CD8-positive, alpha-beta memory T cell (primary cell): Measurements from ENCODE around the gene PHC2. TPM values are rescaled to one million over a fixed set of nuclear protein-coding genes. Genes with fewer than 3 reads are reported as not detected.
A peak's percentile ranks its signal among the peaks of the same experiment; 100 is the strongest.

ENCODE experiments used
- CTCF ChIA-PET: fragments of 350-600 bp; sonication (Branson Sonifier 250); formaldehyde crosslinking; loops from one replicate; lab custom pipeline; 2021; ENCODE audit warnings: antibody characterized with exemption; lab: Charles Lee
- POLR2A ChIA-PET: fragments of 350-600 bp; sonication (Branson Sonifier 250); formaldehyde crosslinking; loops from one replicate; lab custom pipeline; 2021; ENCODE audit warnings: antibody characterized with exemption; lab: Charles Lee
- DNase-seq, 5 donors: peaks; one replicate each; pipeline versions ENCODE4 v3.0.0 to v3.0.0-alpha.2; 2020 to 2022; ENCODE audit warnings: mixed read lengths in 1 of 5
- H3K27ac ChIP-seq: one replicate; pipeline ENCODE4 v1.7.0; 2013; ENCODE audit warnings: low read depth, mild to moderate bottlenecking, low read length, moderate library complexity
- H3K27me3 ChIP-seq: 2 replicates; pipeline ENCODE4 v1.7.0; 2013; ENCODE audit warnings: low read length, mild to moderate bottlenecking; ENCODE audit not compliant: insufficient read depth, poor library complexity, severe bottlenecking
- H3K36me3 ChIP-seq: 2 replicates; pipeline ENCODE4 v1.7.0; 2013; ENCODE audit warnings: mild to moderate bottlenecking, low read length, moderate library complexity; ENCODE audit not compliant: insufficient read depth
- H3K4me1 ChIP-seq: 2 replicates; pipeline ENCODE4 v1.7.0; 2013; ENCODE audit warnings: mild to moderate bottlenecking, low read length, moderate library complexity; ENCODE audit not compliant: insufficient read depth
- H3K4me3 ChIP-seq: 2 replicates; pipeline ENCODE4 v1.7.0; 2013; ENCODE audit warnings: mild to moderate bottlenecking, low read length
- H3K9me3 ChIP-seq: 2 replicates; pipeline ENCODE4 v1.7.0; 2013; ENCODE audit warnings: mild to moderate bottlenecking, low read length
- H3K27ac Mint-ChIP-seq, 8 donors: one replicate each; pipeline ENCODE4 v1.8.0; 2020 to 2021; ENCODE audit warnings: mixed read lengths in 8 of 8, mild to moderate bottlenecking in 6 of 8, inconsistent platforms in 3 of 8, moderate library complexity in 3 of 8
- H3K27me3 Mint-ChIP-seq, 2 donors: one replicate each; pipeline ENCODE4 v1.8.0; 2020 to 2021; ENCODE audit warnings: mixed read lengths in 2 of 2, mild to moderate bottlenecking in 1 of 2, moderate library complexity in 1 of 2
- H3K36me3 Mint-ChIP-seq, 3 donors: one replicate each; pipeline ENCODE4 v1.8.0; 2020 to 2021; ENCODE audit warnings: mixed read lengths in 3 of 3, inconsistent platforms in 1 of 3, mild to moderate bottlenecking in 1 of 3
- H3K4me1 Mint-ChIP-seq, 3 donors: one replicate each; pipeline ENCODE4 v1.8.0; 2020 to 2021; ENCODE audit warnings: mixed read lengths in 3 of 3, inconsistent platforms in 1 of 3, mild to moderate bottlenecking in 1 of 3
- H3K4me3 Mint-ChIP-seq, 7 donors: one replicate each; pipeline ENCODE4 v1.8.0; 2020 to 2021; ENCODE audit warnings: mixed read lengths in 7 of 7, mild to moderate bottlenecking in 6 of 7, moderate library complexity in 4 of 7, inconsistent platforms in 2 of 7
- H3K9me3 Mint-ChIP-seq, 5 donors: one replicate each; pipeline ENCODE4 v1.8.0; 2020 to 2022; ENCODE audit warnings: mixed read lengths in 5 of 5, mild to moderate bottlenecking in 3 of 5, moderate library complexity in 2 of 5, inconsistent platforms in 1 of 5
- polyA plus RNA-seq: library from polyadenylated mRNA; unstranded; fragments of 300-500 nt; fragmentation: Illumina TruSeq; gene quantifications from one replicate; pipeline ENCODE4 v1.2.3, GENCODE V29; 2021
- total RNA-seq, 2 experiments: library from RNA; stranded (reverse); gene quantifications; one replicate each; pipeline ENCODE4 v1.2.3, GENCODE V29; 2021

The PHC2 gene
- total and polyA plus RNA-seq, 3 experiments from 2014 or later: 25.5 to 34.2 (median 25.8) TPM

DNA sequence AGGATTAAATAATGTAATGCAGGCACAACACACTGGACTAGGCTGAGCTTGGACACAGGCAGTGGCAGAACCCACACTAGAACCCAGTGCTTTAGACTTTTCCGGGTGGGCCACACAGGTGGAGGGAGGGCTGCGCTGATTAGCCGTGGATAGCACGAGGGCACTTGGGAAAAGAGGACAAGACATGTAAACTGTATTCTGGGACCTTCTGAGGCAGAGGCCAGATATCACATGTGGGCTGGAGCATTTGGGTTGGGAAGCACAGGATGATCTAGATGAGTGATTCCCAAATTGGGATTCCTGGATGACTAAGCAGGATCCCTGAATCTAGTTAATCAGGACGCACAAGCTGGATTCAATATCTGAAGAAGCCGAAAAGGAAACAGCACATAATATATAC lies 89.7 kb downstream of the PHC2 start:
- Mint-ChIP-seq H3K4me1 (peaks cover 43 to 86% (median 77%) of the 10 kb centered on the region in 3 donors), H3K4me3 (no peak overlapping the region), H3K36me3 (peaks cover 0 to 40% (median 2%) of the 10 kb centered on the region in 3 donors), H3K27me3 (no peaks in the 10 kb centered on the region), H3K9me3 (no peaks in the 10 kb centered on the region), H3K27ac (peak overlapping the region in 2 of 8 donors; percentile 1 to 51)
- POLR2A ChIA-PET: no interaction called here
- H3K4me1 ChIP-seq: peaks cover 8% of the 10 kb centered on the region
- no peak overlapping the region for H3K27ac ChIP-seq
- no peaks in the 10 kb centered on the region for H3K9me3 ChIP-seq
- no peaks in the 10 kb centered on the region for H3K36me3 ChIP-seq
- no peak for DNase-seq
- CTCF ChIA-PET: no interaction called here
- H3K4me3 ChIP-seq: no peak overlapping the region
- H3K27me3 ChIP-seq: no peaks in the 10 kb centered on the region

DNA sequence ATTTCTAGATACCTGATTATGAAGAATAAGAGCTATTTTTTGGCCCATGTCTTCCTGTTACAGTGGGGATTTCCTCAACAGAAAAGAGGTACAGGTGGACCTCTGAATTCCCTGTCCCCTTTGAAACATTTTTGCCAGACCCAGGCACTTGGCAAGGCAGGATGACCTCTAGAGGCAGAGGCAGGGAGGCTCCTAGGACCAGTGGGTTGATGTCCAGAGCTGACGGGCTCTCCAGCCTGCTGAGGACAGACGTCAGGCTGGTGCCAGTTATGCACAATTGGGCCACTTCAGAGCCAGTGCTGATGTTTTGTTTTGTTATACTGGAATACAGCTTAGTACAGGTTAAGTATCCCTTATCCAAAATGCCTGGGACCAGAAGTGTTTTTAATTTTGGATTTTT lies 91.5 kb downstream of the PHC2 start:
- no peak overlapping the region for H3K4me3 ChIP-seq
- CTCF ChIA-PET: interaction anchor here (0.5 kb wide), 1 partner anchor 273 kb away, joined by 3 read pairs; no protein-coding TSS in a partner anchor
- POLR2A ChIA-PET: no interaction called here

DNA sequence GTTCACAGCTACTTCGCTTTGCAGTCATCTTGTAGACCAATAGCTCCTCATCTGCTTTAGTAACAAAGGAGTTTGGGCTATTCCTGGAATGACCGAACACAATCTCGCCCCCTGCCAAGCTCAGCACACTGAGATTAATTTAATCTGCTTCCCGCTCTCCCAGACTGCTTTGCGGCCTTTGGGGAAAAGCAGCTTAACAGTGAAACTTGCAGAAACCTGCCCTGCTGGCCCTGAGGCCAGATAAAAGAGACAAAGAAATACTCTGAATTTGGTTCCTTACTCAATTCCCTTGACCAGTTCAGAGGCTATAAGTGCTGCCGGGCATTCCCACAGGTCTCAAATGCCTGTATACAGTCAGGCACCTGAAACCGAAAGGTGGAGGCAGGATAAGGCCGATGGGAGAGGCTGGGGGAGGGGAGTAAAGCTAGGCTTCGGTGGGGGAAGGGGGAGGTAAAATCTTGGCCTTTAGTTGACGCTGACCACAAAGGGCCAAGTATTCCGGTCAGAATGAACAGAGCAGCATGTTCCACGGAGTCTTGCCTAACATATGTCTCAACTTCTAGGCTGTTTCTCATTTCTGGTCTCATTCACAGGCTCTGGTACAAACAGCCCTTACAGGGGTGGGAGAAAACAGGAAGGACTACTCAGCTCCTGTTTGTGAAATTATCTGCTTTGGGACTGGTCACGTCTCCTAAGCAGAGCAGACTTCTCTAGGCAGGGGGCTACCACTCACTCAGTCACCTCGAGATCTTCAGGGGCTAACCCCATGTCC lies 92.3 kb downstream of the PHC2 start:
- Histone ChIP-seq H3K27me3 (no peaks in the 10 kb centered on the region), H3K4me3 (no peak overlapping the region), H3K36me3 (no peaks in the 10 kb centered on the region), H3K4me1 (peaks cover 15% of the 10 kb centered on the region), H3K9me3 (no peaks in the 10 kb centered on the region), H3K27ac (no peak overlapping the region)
- DNase-seq: no peak
- Mint-ChIP-seq H3K36me3 (peaks cover 4 to 41% (median 5%) of the 10 kb centered on the region in 3 donors), H3K4me1 (peaks cover 36 to 72% (median 71%) of the 10 kb centered on the region in 3 donors), H3K9me3 (no peaks in the 10 kb centered on the region), H3K27me3 (no peaks in the 10 kb centered on the region), H3K27ac (peak overlapping the region in 1 of 8 donors; percentile 44), H3K4me3 (peak overlapping the region in 1 of 7 donors; percentile 11)
- ChIA-PET CTCF (no interaction called here), POLR2A (no interaction called here)

More for the DNA sequence above, 91.5 kb downstream of the PHC2 start:
- H3K36me3 ChIP-seq: no peaks in the 10 kb centered on the region
- Mint-ChIP-seq H3K9me3 (no peaks in the 10 kb centered on the region), H3K36me3 (peaks cover 4 to 42% (median 6%) of the 10 kb centered on the region in 3 donors), H3K4me3 (no peak overlapping the region), H3K27me3 (no peaks in the 10 kb centered on the region), H3K4me1 (peaks cover 42 to 79% (median 73%) of the 10 kb centered on the region in 3 donors), H3K27ac (no peak overlapping the region)
- H3K9me3 ChIP-seq: no peaks in the 10 kb centered on the region
- no peak overlapping the region for H3K27ac ChIP-seq
- peaks cover 15% of the 10 kb centered on the region for H3K4me1 ChIP-seq
- DNase-seq: no peak
- H3K27me3 ChIP-seq: no peaks in the 10 kb centered on the region

DNA sequence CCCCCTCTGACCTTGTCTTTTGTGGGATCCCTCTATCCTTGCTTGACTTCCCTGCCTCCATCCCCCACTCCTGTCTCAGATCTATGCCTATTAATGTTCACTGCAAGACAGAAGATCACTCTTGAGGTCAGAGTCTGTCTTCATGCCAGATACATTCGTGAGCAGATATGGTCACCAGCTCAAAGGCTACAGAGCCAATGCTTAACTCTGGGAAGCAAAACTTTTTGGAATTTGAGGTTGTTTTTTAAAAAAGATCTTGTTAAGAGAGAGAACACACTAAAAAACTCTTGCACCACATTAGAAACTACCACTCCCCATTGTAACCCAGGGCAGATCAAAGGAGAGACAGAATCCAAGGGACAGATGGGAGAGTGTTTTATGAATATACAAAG lies 92.9 kb downstream of the PHC2 start:
- CTCF ChIA-PET: no interaction called here
- H3K27ac ChIP-seq: no peak overlapping the region
- H3K27me3 Mint-ChIP-seq: no peaks in the 10 kb centered on the region
- H3K4me1 Mint-ChIP-seq: peaks cover 36 to 72% (median 68%) of the 10 kb centered on the region in 3 donors
- POLR2A ChIA-PET: no interaction called here
- no peaks in the 10 kb centered on the region for H3K36me3 ChIP-seq
- H3K9me3 Mint-ChIP-seq: no peaks in the 10 kb centered on the region
- H3K36me3 Mint-ChIP-seq: peaks cover 4 to 43% (median 8%) of the 10 kb centered on the region in 3 donors
- H3K9me3 ChIP-seq: no peaks in the 10 kb centered on the region
- peaks cover 15% of the 10 kb centered on the region for H3K4me1 ChIP-seq
- no peaks in the 10 kb centered on the region for H3K27me3 ChIP-seq
- no peak for DNase-seq
- H3K27ac Mint-ChIP-seq: no peak overlapping the region
- no peak overlapping the region for H3K4me3 Mint-ChIP-seq
- no peak overlapping the region for H3K4me3 ChIP-seq

DNA sequence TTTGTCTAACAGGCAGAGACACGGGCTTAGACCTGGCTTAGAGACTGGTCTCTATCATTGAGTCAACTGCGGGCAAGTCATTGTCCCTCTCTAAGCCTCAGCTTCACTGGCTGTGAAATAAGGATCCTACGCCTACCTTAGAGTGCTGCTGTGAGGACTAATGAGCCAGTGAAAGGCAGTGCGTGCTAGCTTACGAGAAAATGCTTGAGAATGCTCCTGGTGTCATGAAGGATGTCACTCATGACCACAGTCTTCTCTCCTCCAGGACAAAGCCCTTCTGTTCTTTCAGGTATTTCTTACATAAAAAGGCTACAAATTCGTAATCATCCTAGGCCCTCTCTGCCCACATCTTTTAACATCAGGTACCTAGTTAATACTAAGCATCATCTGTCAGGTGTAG lies 93.5 kb downstream of the PHC2 start:
- Histone ChIP-seq H3K36me3 (no peaks in the 10 kb centered on the region), H3K27me3 (no peaks in the 10 kb centered on the region), H3K27ac (no peak overlapping the region), H3K4me1 (peaks cover 14% of the 10 kb centered on the region), H3K4me3 (no peak overlapping the region), H3K9me3 (no peaks in the 10 kb centered on the region)
- no peak for DNase-seq
- peaks cover 31 to 66% (median 62%) of the 10 kb centered on the region in 3 donors for H3K4me1 Mint-ChIP-seq
- no peaks in the 10 kb centered on the region for H3K27me3 Mint-ChIP-seq
- peaks cover 4 to 43% (median 10%) of the 10 kb centered on the region in 3 donors for H3K36me3 Mint-ChIP-seq
- H3K9me3 Mint-ChIP-seq: no peaks in the 10 kb centered on the region
- no peak overlapping the region for H3K4me3 Mint-ChIP-seq
- POLR2A ChIA-PET: no interaction called here
- CTCF ChIA-PET: no interaction called here
- H3K27ac Mint-ChIP-seq: no peak overlapping the region

DNA sequence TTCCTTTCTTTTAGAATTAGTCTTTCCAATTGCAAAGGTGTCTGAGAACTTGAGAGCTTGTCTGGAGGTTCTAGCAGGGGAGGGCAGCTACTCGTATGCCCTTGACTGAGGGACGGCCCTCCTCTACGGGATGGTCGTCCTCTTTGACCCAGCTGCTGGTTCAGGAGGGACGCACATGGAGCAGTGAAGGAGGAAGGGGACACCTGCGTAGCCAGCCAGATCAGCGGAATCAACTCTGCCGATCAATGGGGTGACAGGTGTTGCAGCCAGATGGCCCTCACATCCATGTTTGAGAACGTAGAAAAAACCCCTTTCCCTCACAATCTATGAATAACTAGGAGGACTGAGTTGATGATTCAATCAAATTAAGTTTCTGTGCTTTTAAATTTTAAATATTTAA lies 94.3 kb downstream of the PHC2 start:
- Mint-ChIP-seq H3K27me3 (no peaks in the 10 kb centered on the region), H3K9me3 (no peaks in the 10 kb centered on the region), H3K4me3 (no peak overlapping the region), H3K36me3 (peaks cover 4 to 48% (median 10%) of the 10 kb centered on the region in 3 donors), H3K27ac (no peak overlapping the region), H3K4me1 (peaks cover 31 to 60% (median 57%) of the 10 kb centered on the region in 3 donors)
- H3K27ac ChIP-seq: no peak overlapping the region
- no peak overlapping the region for H3K4me3 ChIP-seq
- DNase-seq: no peak
- ChIA-PET CTCF (interaction anchor here (1.4 kb wide), 1 partner anchor 30 kb away, joined by 4 read pairs; no protein-coding TSS in a partner anchor), POLR2A (interaction anchor here (1.5 kb wide), 1 partner anchor 14 kb away, joined by 3 read pairs; no protein-coding TSS in a partner anchor)
- peaks cover 10% of the 10 kb centered on the region for H3K4me1 ChIP-seq
- no peaks in the 10 kb centered on the region for H3K9me3 ChIP-seq
- H3K36me3 ChIP-seq: no peaks in the 10 kb centered on the region
- no peaks in the 10 kb centered on the region for H3K27me3 ChIP-seq

DNA sequence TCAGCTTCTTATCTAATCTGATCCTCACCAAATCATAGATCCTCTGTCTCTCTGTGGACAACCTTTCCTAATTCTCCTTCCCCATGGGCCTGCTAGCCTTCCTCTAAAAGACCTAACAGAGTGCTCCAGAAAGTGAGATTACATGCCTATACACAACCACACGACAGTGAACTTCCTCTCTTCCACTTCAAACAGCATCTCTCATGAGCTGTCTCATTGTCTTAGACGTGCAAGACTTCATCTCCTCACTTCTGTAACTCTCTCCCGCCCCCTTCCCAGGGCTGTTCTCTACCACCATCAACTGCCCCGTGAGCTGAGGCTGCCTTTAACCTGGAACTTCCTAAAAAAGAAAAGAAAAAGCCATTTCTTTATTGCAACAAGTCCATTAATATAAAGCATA lies 95.9 kb downstream of the PHC2 start:
- Histone ChIP-seq H3K27ac (no peak overlapping the region), H3K27me3 (no peaks in the 10 kb centered on the region), H3K36me3 (peaks cover 15% of the 10 kb centered on the region), H3K4me3 (no peak overlapping the region), H3K4me1 (peaks cover 10% of the 10 kb centered on the region), H3K9me3 (no peaks in the 10 kb centered on the region)
- Mint-ChIP-seq H3K36me3 (peaks cover 4 to 54% (median 10%) of the 10 kb centered on the region in 3 donors), H3K27me3 (no peaks in the 10 kb centered on the region), H3K9me3 (no peaks in the 10 kb centered on the region), H3K4me1 (peaks cover 20 to 46% (median 42%) of the 10 kb centered on the region in 3 donors), H3K4me3 (no peak overlapping the region), H3K27ac (peak overlapping the region in 4 of 8 donors; percentile 4 to 34 (median 22))
- POLR2A ChIA-PET: interaction anchor here (1.5 kb wide), 1 partner anchor 15 kb away, joined by 3 read pairs; no protein-coding TSS in a partner anchor
- CTCF ChIA-PET: no interaction called here
- no peak for DNase-seq

DNA sequence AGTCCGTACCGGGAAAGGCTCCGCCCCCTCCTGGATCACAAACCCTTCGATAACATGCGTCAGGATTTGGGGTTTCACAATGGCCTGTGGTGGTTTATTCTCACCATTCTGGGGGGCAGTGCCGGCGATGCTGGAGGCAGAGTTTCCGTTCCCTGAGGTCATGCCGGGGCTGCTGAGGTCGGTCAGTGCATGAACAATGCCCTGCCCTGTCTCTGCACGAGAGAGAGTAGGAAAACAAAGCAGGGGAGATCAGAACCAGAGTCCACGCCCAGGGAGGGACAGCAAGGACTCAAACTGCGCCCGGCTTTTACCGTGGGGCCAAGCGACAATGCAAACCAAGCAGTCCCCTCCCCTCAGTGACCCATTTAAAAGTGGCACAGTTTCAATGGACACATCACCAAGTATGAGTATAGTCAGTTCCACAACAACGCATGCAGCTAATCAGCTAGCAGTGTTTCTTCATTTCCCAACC lies 96.8 kb downstream of the PHC2 start:
- H3K4me1 ChIP-seq: peaks cover 10% of the 10 kb centered on the region

More for the DNA sequence above, 96.8 kb downstream of the PHC2 start:
- peaks cover 0 to 2% of the 10 kb centered on the region in 2 donors for H3K27me3 Mint-ChIP-seq
- POLR2A ChIA-PET: no interaction called here
- H3K27ac ChIP-seq: no peak overlapping the region
- H3K4me3 Mint-ChIP-seq: no peak overlapping the region
- peaks cover 10 to 61% (median 16%) of the 10 kb centered on the region in 3 donors for H3K36me3 Mint-ChIP-seq
- no peaks in the 10 kb centered on the region for H3K9me3 ChIP-seq
- H3K4me3 ChIP-seq: no peak overlapping the region
- H3K27ac Mint-ChIP-seq: no peak overlapping the region
- H3K36me3 ChIP-seq: peaks cover 24% of the 10 kb centered on the region
- no peaks in the 10 kb centered on the region for H3K9me3 Mint-ChIP-seq
- CTCF ChIA-PET: no interaction called here
- no peak for DNase-seq
- H3K4me1 Mint-ChIP-seq: peaks cover 16 to 41% (median 35%) of the 10 kb centered on the region in 3 donors
- H3K27me3 ChIP-seq: no peaks in the 10 kb centered on the region
